Right lobe of liver (tissue), 4 donors: Measurements from ENCODE around the gene GNAQ.

Experiments used
- POLR2A ChIP-seq: fragments of 450-650 bp; IDR thresholded peaks from one replicate; pipeline ENCODE4 v1.6.1; 2017; ENCODE audit warnings: antibody characterized with exemption, mild to moderate bottlenecking
- TF ChIP-seq, protein P1 (sequence below), 4 donors: fragments of 200-600 bp in 3 of 4; fragments of 450-650 bp in 1 of 4; IDR thresholded peaks; one replicate each; pipeline versions ENCODE4 v1.5.1 to v1.8.0; 2016 to 2022; ENCODE audit warnings: antibody characterized with exemption in 4 of 4, mild to moderate bottlenecking in 2 of 4
- donor health status: DM: no; HTN: no; CAD: no.
- donor health status: DM: no; HTN: no; CAD: no.
- donor health status: DM: no; HTN: yes; CAD: no.

DNA sequence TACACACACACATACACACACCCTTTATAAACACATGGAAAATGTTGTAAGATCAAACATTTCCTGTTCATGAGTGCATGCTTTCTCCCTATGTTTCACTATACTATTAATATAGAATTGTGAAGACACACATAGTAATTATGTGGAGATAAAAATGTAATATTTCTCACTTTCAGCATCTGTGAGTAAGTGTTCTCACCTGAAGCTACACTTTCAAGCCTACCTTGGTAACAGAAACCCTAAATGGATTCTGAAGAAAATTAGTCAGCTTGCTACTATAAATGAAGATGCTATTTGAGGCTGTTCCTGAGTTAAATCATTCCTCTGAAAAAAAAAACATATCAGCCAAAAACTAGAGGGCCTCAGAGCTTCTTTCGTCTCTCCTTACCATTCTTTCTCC lies 302.4 kb downstream of the GNAQ start:
- TF ChIP-seq, protein P1, sequence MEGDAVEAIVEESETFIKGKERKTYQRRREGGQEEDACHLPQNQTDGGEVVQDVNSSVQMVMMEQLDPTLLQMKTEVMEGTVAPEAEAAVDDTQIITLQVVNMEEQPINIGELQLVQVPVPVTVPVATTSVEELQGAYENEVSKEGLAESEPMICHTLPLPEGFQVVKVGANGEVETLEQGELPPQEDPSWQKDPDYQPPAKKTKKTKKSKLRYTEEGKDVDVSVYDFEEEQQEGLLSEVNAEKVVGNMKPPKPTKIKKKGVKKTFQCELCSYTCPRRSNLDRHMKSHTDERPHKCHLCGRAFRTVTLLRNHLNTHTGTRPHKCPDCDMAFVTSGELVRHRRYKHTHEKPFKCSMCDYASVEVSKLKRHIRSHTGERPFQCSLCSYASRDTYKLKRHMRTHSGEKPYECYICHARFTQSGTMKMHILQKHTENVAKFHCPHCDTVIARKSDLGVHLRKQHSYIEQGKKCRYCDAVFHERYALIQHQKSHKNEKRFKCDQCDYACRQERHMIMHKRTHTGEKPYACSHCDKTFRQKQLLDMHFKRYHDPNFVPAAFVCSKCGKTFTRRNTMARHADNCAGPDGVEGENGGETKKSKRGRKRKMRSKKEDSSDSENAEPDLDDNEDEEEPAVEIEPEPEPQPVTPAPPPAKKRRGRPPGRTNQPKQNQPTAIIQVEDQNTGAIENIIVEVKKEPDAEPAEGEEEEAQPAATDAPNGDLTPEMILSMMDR (IDR thresholded peaks at IDR 0.05): no peak
- TF ChIP-seq POLR2A: no peak
